HEK293 (cell line): ENCODE data around the gene CCDC85A.

Experiments used
- CTCF ChIP-seq: fragments of 450-650 bp; formaldehyde crosslinking; IDR thresholded peaks from 2 replicates; pipeline ENCODE4 v1.5.1; 2016; ENCODE audit warnings: missing biosample characterization, missing genetic modification characterization
- HOXD13 ChIP-seq: sonication (generic); formaldehyde crosslinking; IDR thresholded peaks from 2 replicates; pipeline ENCODE4 v1.8.0; 2022; ENCODE audit warnings: missing genetic modification reagents, borderline replicate concordance
- REPIN1 ChIP-seq: fragments of 450-650 bp; formaldehyde crosslinking; IDR thresholded peaks from 2 replicates; pipeline ENCODE4 v1.5.1; 2017; ENCODE audit warnings: missing biosample characterization, missing genetic modification characterization, low read depth
- ZEB2 ChIP-seq: fragments of 450-650 bp; formaldehyde crosslinking; IDR thresholded peaks from 2 replicates; pipeline ENCODE4 v1.5.1; 2016; ENCODE audit warnings: missing biosample characterization, missing genetic modification characterization
- ZNF658 ChIP-seq: fragments of 450-650 bp; formaldehyde crosslinking; IDR thresholded peaks from 2 replicates; pipeline ENCODE4; 2016; ENCODE audit warnings: missing biosample characterization, missing genetic modification characterization
- ZSCAN5A ChIP-seq: fragments of 450-650 bp; formaldehyde crosslinking; IDR thresholded peaks from 2 replicates; pipeline ENCODE4 v1.5.1; 2016; ENCODE audit warnings: missing biosample characterization, missing genetic modification characterization

GRCh38 chr2:56386657-56387056, 202.9 kb downstream of the CCDC85A start:
- TF ChIP-seq ZNF658 (tag by site-specific recombination) (no peak), ZSCAN5A (tag by site-specific recombination) (no peak), REPIN1 (tag by site-specific recombination) (no peak), ZEB2 (tag by site-specific recombination) (no peak), CTCF (tag by site-specific recombination) (no peak), HOXD13 (CRISPR knock-in tag) (no peak)
